ENCODE results near the gene CD63.

DNA sequence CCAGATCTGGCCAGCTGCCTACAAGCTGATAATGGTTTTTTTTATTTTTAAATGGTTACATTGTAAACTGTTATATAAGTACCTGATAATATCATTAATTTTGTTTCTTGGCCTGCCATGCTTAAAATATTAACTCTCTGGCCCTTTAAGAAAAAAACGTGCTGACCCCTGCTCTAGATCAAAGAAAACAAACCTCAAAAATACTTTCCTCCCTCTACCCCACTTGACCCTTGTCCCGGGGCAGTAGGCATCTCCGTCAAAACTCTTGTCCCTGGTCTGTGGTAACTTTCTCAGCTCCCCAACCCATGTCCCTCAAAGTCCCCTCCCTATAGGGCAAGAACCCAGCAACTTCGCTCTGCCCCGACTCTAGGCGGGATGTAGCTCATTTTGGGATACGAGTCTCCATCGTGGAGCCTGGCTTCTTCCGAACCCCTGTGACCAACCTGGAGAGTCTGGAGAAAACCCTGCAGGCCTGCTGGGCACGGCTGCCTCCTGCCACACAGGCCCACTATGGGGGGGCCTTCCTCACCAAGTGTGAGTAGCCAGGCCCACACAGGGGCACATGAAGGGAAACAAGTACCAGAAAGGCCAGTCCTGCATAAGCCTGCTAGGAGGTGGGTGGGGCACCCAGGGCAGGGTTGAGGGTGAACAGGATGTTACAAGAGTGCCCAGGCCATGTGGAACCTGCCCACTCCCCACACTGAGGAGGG lies 5.1 kb downstream of the CD63 start:
- TF ChIP-seq, protein P1, sequence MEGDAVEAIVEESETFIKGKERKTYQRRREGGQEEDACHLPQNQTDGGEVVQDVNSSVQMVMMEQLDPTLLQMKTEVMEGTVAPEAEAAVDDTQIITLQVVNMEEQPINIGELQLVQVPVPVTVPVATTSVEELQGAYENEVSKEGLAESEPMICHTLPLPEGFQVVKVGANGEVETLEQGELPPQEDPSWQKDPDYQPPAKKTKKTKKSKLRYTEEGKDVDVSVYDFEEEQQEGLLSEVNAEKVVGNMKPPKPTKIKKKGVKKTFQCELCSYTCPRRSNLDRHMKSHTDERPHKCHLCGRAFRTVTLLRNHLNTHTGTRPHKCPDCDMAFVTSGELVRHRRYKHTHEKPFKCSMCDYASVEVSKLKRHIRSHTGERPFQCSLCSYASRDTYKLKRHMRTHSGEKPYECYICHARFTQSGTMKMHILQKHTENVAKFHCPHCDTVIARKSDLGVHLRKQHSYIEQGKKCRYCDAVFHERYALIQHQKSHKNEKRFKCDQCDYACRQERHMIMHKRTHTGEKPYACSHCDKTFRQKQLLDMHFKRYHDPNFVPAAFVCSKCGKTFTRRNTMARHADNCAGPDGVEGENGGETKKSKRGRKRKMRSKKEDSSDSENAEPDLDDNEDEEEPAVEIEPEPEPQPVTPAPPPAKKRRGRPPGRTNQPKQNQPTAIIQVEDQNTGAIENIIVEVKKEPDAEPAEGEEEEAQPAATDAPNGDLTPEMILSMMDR (IDR thresholded peaks at IDR 0.05; ENCODE audit: poor library complexity) = no peak
- no peak for TF ChIP-seq EZH2 (IDR thresholded peaks at IDR 0.05; ENCODE audit: borderline replicate concordance)
- TF ChIP-seq EZH2phosphoT487 (IDR thresholded peaks at IDR 0.05; ENCODE audit: low read depth, severe bottlenecking, unreplicated experiment) = no peak

Measured in hepatocyte (in vitro differentiated cells).